Breast epithelium (tissue), 4 donors: Measurements from ENCODE around the gene VPS18. TPM values are rescaled to one million over a fixed set of nuclear protein-coding genes. Genes with fewer than 3 reads are reported as not detected.

Experiments used
- DNase-seq, 2 donors: peaks; one replicate each; pipeline ENCODE4 v3.0.0-alpha.2; 2019; ENCODE audit warnings: low spot score in 2 of 2
- H3K27ac ChIP-seq, 2 donors: fragments of 200-600 bp; sonication (generic) in 1 of 2; one replicate each; pipeline ENCODE4 v1.5.1; 2016 to 2019; ENCODE audit warnings: mild to moderate bottlenecking in 1 of 2
- H3K27me3 ChIP-seq, 2 donors: fragments of 200-600 bp; sonication (generic) in 1 of 2; one replicate each; pipeline versions ENCODE4 v1.5.1 to v1.6.0; 2017 to 2019; ENCODE audit warnings: control low read depth in 1 of 2, mild to moderate bottlenecking in 1 of 2
- H3K36me3 ChIP-seq: fragments of 200-600 bp; one replicate; pipeline ENCODE4 v1.5.1; 2019
- H3K4me1 ChIP-seq, 2 donors: fragments of 200-600 bp; sonication (generic); one replicate each; pipeline ENCODE4 v1.5.1; 2016 to 2019; ENCODE audit warnings: control low read depth in 1 of 2
- H3K4me3 ChIP-seq, 3 donors: fragments of 200-600 bp; sonication (generic); 1 replicate in 2 of 3; 2 replicates in 1 of 3; pipeline ENCODE4 v1.5.1; 2016 to 2019; ENCODE audit warnings: mild to moderate bottlenecking in 3 of 3, moderate library complexity in 2 of 3
- H3K9me3 ChIP-seq, 2 donors: fragments of 200-600 bp; sonication (generic) in 1 of 2; one replicate each; pipeline ENCODE4 v1.5.1; 2016 to 2019; ENCODE audit warnings: control low read depth in 1 of 2
- CTCF ChIP-seq, 3 donors: fragments of 450-650 bp; IDR thresholded peaks; one replicate each; pipeline ENCODE4 v1.5.1; 2016 to 2017; ENCODE audit warnings: antibody characterized with exemption in 3 of 3, mild to moderate bottlenecking in 3 of 3, moderate library complexity in 3 of 3
- POLR2A ChIP-seq: fragments of 450-650 bp; IDR thresholded peaks from one replicate; pipeline ENCODE4 v1.6.1; 2016; ENCODE audit warnings: antibody characterized with exemption, mild to moderate bottlenecking, moderate library complexity
- POLR2AphosphoS5 ChIP-seq, 3 donors: sonication (generic); formaldehyde crosslinking; IDR thresholded peaks; one replicate each; pipeline ENCODE4 v1.6.1; 2017; ENCODE audit warnings: antibody characterized with exemption in 3 of 3
- intact Hi-C: fragments of 100-400 bp; cut with DNase I; formaldehyde crosslinking; loops from one replicate; pipeline ENCODE4 v1.15.1; 2023; ENCODE audit warnings: low total_unique reads
- total RNA-seq, 3 donors: library from RNA; depleted of rRNA; stranded (reverse); fragments of >200 nt; gene quantifications; one replicate each; pipeline ENCODE4 v1.1.0, GENCODE V29; 2016

VPS18 gene
- total RNA-seq, 3 donors from 2014 or later: 23.2 to 25.0 (median 23.9) TPM

DNA sequence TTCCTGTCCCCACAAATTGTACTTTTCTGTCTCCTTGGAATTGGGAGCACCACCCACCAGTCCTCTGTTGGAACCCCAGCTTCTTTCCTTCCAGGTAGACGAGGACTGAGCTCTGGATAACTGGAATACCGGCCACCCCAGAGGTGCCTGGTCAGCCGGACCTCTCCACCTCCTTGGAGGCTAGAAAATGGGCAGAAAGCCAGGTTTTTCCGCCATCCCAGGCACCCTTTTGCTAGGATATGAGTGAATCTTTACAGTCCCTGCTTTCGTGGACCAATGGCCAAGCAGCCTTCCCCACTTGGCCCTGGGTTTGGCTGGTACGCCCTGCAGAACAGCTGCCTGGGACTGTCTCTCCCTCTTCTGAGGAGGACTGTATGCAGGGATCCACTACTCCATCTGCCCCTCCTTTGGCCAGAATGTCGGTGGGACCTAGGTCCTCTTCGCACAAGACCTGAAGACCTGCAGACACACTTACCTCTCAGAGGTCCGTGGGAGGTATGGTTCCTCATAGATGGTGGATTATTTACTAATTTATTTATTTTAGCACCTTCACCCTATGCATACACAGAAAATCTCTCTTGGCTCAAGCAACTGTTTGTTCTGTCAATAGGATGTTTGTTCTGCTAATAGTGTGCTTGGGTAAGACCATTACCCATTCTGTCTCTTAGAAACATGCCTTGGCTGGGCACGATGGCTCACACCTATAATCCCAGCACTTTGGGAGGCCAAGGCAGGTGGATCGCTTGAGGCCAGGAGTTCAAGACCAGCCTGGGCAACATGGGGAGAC is 50.5 kb downstream of the VPS18 start:
- peaks cover 11 to 12% of the 10 kb centered on the region in 2 donors for H3K4me1 ChIP-seq
- no peak overlapping the region for H3K27ac ChIP-seq
- intact Hi-C loops: no loop called here
- no peak for TF ChIP-seq POLR2AphosphoS5 (IDR thresholded peaks at IDR 0.05)
- no peak for TF ChIP-seq CTCF (IDR thresholded peaks at IDR 0.05)
- TF ChIP-seq POLR2A: no peak
- H3K36me3 ChIP-seq: no peaks in the 10 kb centered on the region
- no peaks in the 10 kb centered on the region for H3K9me3 ChIP-seq
- no peaks in the 10 kb centered on the region for H3K27me3 ChIP-seq
- no peak overlapping the region for H3K4me3 ChIP-seq
- no peak for DNase-seq

DNA sequence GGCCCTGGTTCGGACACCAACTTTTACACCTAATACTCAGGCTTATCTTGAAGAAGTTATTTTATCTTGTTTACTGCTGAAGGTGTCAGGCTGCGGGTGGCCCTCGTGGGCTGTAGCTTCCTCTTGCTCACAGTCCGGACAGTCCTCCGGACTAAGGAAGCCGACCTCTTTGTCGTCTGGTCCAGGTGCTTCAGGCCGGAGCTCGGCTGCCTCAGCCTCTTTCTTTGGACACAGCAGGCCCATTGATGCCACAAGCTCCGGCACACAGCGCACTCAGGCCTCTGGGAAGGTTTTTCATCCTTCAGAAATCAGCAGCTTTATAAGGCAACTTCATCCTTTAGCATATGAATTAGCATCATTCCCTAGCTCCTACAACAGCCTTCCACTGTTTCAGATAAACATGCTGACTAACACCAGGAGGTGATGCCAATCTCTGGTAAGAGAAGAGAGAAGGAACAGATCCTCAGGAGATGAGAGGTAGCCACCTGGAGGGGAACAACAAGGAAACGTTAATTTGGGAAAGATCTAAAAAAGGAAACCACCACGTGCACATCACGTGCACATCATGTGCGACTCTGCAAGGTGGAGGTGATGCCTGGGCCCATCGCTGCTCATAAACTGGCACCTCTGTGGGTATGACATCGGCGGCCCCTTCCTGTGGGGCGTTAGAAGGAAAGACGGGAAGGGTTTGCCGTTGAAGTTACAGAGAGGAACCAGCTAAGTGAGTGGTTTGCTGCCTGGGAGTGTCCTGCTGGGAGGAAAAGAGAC is 54.6 kb downstream of the VPS18 start:
- TF ChIP-seq POLR2AphosphoS5 (IDR thresholded peaks at IDR 0.05) (no peak), CTCF (IDR thresholded peaks at IDR 0.05) (no peak), POLR2A (no peak)
- intact Hi-C loops: no loop called here

DNA sequence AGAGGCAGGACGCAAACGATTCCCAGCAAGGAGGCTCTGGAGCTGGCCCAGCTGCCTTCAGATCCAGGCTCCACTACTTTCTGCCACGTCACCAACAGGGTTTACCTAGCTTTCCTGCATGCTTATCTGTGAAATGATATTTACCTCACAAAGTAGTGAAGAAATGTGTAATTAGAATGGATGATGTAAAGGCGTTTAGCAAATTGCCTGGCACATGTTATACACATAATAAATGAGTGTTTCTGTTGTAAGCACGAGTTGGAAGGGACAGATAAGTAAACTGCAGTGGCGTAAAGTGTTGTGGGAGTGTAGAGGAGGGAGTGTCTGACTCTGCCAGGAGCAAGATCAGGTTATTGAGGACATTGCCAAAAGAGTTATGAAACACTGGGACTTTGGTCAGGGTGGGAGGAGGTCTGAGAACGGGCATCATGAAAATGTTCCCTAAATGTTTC is 55.5 kb downstream of the VPS18 start:
- Histone ChIP-seq H3K4me3 (no peak overlapping the region), H3K27ac (no peak overlapping the region), H3K27me3 (no peaks in the 10 kb centered on the region), H3K4me1 (no peaks in the 10 kb centered on the region), H3K36me3 (no peaks in the 10 kb centered on the region), H3K9me3 (no peaks in the 10 kb centered on the region)
- DNase-seq: no peak
- intact Hi-C loops: no loop called here
- TF ChIP-seq CTCF (IDR thresholded peaks at IDR 0.05) (no peak), POLR2AphosphoS5 (IDR thresholded peaks at IDR 0.05) (no peak), POLR2A (no peak)

More for the DNA sequence above, 54.6 kb downstream of the VPS18 start:
- Histone ChIP-seq H3K27ac (no peak overlapping the region), H3K36me3 (no peaks in the 10 kb centered on the region), H3K4me1 (no peaks in the 10 kb centered on the region), H3K9me3 (no peaks in the 10 kb centered on the region), H3K27me3 (no peaks in the 10 kb centered on the region), H3K4me3 (no peak overlapping the region)
- DNase-seq: no peak

DNA sequence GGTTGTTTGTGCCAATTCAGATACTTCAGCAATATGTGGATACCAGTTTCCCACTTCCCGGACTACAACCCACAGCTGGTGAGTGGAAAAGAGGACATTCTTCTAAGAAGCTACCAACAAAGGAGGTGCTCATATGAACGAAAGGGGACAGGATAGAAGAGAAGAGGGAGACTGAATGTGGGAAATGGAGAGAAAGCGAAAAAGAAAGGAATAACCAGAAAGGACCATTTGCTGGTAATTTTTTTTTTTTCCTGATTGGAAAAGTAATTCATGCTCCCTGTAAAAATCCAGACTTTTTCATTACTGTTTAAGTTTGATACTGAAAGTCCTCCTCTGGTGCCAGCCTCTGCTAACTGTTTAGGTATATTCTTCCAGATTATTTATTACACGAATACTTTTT is 57.5 kb downstream of the VPS18 start:
- intact Hi-C loops: no loop called here

More for the DNA sequence above, 57.5 kb downstream of the VPS18 start:
- no peak overlapping the region for H3K27ac ChIP-seq
- H3K27me3 ChIP-seq: no peaks in the 10 kb centered on the region
- no peak for DNase-seq
- no peak overlapping the region for H3K4me3 ChIP-seq
- no peaks in the 10 kb centered on the region for H3K4me1 ChIP-seq
- no peaks in the 10 kb centered on the region for H3K9me3 ChIP-seq
- H3K36me3 ChIP-seq: no peaks in the 10 kb centered on the region
- TF ChIP-seq CTCF (IDR thresholded peaks at IDR 0.05) (no peak), POLR2A (no peak), POLR2AphosphoS5 (IDR thresholded peaks at IDR 0.05) (no peak)
